B cell (primary cell): ENCODE data around the gene MAD2L1.

Experiments
- CTCF ChIP-seq: fragments of 200-600 bp; IDR thresholded peaks from one replicate; pipeline ENCODE4 v1.8.0; 2022; ENCODE audit warnings: antibody characterized with exemption, mild to moderate bottlenecking
- EZH2 ChIP-seq: IDR thresholded peaks from 2 replicates; pipeline ENCODE4 v1.6.1; 2012; ENCODE audit warnings: borderline replicate concordance, low read depth, mild to moderate bottlenecking, moderate library complexity, low read length; ENCODE audit not compliant: insufficient read depth, poor library complexity, severe bottlenecking

GRCh38 chr4:120026853-120027252 lies 39.8 kb downstream of the MAD2L1 start:
- TF ChIP-seq CTCF: no peak
- TF ChIP-seq EZH2: no peak
